Measurements from ENCODE around the gene PPL. TPM values are rescaled to one million over a fixed set of nuclear protein-coding genes. Genes with fewer than 3 reads are reported as not detected.

The PPL gene, protein sequence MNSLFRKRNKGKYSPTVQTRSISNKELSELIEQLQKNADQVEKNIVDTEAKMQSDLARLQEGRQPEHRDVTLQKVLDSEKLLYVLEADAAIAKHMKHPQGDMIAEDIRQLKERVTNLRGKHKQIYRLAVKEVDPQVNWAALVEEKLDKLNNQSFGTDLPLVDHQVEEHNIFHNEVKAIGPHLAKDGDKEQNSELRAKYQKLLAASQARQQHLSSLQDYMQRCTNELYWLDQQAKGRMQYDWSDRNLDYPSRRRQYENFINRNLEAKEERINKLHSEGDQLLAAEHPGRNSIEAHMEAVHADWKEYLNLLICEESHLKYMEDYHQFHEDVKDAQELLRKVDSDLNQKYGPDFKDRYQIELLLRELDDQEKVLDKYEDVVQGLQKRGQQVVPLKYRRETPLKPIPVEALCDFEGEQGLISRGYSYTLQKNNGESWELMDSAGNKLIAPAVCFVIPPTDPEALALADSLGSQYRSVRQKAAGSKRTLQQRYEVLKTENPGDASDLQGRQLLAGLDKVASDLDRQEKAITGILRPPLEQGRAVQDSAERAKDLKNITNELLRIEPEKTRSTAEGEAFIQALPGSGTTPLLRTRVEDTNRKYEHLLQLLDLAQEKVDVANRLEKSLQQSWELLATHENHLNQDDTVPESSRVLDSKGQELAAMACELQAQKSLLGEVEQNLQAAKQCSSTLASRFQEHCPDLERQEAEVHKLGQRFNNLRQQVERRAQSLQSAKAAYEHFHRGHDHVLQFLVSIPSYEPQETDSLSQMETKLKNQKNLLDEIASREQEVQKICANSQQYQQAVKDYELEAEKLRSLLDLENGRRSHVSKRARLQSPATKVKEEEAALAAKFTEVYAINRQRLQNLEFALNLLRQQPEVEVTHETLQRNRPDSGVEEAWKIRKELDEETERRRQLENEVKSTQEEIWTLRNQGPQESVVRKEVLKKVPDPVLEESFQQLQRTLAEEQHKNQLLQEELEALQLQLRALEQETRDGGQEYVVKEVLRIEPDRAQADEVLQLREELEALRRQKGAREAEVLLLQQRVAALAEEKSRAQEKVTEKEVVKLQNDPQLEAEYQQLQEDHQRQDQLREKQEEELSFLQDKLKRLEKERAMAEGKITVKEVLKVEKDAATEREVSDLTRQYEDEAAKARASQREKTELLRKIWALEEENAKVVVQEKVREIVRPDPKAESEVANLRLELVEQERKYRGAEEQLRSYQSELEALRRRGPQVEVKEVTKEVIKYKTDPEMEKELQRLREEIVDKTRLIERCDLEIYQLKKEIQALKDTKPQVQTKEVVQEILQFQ (N-terminal part only)
- polyA plus RNA-seq (2013, experiment 1 of 2), result 14.5 TPM
- 15.7 TPM for polyA plus RNA-seq (2013, experiment 2 of 2)

GRCh38 chr16:4936991-4937781, at the start of gene PPL:
PPL (minus strand) TSS chr16:4937148; CDS start chr16:4937045, 103 bp downstream.
- Histone ChIP-seq H3K79me1 (ENCODE audit: low read length) (no peaks in the 10 kb centered on the region), H3K36me3 (ENCODE audit: control insufficient read depth, insufficient read depth, low read length) (no peaks in the 10 kb centered on the region), H4K8ac (ENCODE audit: low read depth, low read length) (no peak within 1 kb of the TSS), H2BK5ac (ENCODE audit: low read length) (no peak within 1 kb of the TSS), H3K4ac (ENCODE audit: low read depth, low read length) (peak within 1 kb of the TSS; percentile 48), H3K79me2 (ENCODE audit: control insufficient read depth, insufficient read depth, low read length) (no peaks in the 10 kb centered on the region), H3K18ac (ENCODE audit: low read length) (peak within 1 kb of the TSS; percentile 43), H2AK5ac (ENCODE audit: low read length) (no peak within 1 kb of the TSS), H3K27me3 (ENCODE audit: insufficient read depth, low read length, poor library complexity) (no peaks in the 10 kb centered on the region), H2BK120ac (ENCODE audit: low read depth, low read length) (no peak within 1 kb of the TSS), H2BK15ac (replicated peaks; ENCODE audit: low read depth) (no peak within 1 kb of the TSS), H3K4me1 (ENCODE audit: control insufficient read depth, low read depth, low read length) (no peaks in the 10 kb centered on the region), H3K23ac (ENCODE audit: low read length) (no peak within 1 kb of the TSS), H3K4me2 (ENCODE audit: low read length) (peak within 1 kb of the TSS; percentile 99), H3K56ac (ENCODE audit: low read length) (peak within 1 kb of the TSS; percentile 84), H4K5ac (ENCODE audit: low read length) (no peak within 1 kb of the TSS), H3K9ac (ENCODE audit: low read length) (peak within 1 kb of the TSS; percentile 64), H3K4me3 (ENCODE audit: low read length) (peak within 1 kb of the TSS; percentile 65), H3K27ac (ENCODE audit: low read depth, low read length) (no peak within 1 kb of the TSS)
- WGBS (ENCODE audit: extremely low coverage, insufficient coverage, low lambda C conversion rate), result no CpG with 5 or more reads among the region's 76 CpGs
- DNase-seq, result peak; percentile 95

DNA sequence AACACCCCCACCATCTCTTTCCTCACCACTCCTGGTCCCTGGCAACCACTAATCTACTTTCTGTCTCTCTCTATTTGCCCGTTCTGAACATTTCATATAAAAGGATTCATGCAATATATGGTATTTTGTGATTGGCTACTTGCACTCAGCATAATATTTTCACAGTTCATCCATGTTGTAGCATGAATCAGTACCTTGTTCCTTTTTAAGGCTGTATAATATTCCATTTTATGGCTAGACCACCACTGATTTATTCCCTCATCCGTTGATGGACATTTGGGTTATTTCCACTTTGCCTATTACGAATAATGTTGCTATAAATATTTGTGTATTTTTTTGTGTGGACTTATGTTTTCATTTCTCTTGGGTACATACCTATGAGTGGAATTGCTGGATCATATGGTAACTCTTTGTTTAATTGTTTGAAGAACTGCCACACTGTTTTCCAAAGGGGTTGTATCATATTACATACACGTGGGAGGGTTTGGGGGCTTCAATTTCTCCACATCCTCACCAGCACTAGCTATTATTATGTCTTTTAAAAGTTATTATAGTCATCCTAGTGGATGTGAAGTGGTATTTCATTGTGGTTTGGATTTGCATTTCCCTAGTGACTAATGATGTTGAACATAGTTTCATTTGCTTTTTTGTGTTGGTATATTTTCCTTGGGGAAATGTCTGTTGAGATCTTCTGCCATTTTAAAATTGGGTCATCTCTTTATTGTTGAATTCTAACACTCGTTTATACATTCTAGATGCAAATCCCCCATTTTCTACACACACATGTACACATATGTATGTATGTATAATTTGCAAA, 47.4 kb upstream of the PPL start:
- Histone ChIP-seq H4K8ac (ENCODE audit: low read depth, low read length) (no peak overlapping the region), H3K4me2 (ENCODE audit: low read length) (no peak overlapping the region), H3K4me1 (ENCODE audit: control insufficient read depth, low read depth, low read length) (no peaks in the 10 kb centered on the region), H3K9ac (ENCODE audit: low read length) (no peak overlapping the region), H3K79me1 (ENCODE audit: low read length) (no peaks in the 10 kb centered on the region), H4K5ac (ENCODE audit: low read length) (no peak overlapping the region), H3K79me2 (ENCODE audit: control insufficient read depth, insufficient read depth, low read length) (no peaks in the 10 kb centered on the region), H2BK120ac (ENCODE audit: low read depth, low read length) (no peak overlapping the region), H3K18ac (ENCODE audit: low read length) (no peak overlapping the region), H2AK5ac (ENCODE audit: low read length) (no peak overlapping the region), H3K56ac (ENCODE audit: low read length) (no peak overlapping the region), H3K4ac (ENCODE audit: low read depth, low read length) (no peak overlapping the region), H3K23ac (ENCODE audit: low read length) (no peak overlapping the region), H2BK15ac (replicated peaks; ENCODE audit: low read depth) (no peak overlapping the region), H3K36me3 (ENCODE audit: control insufficient read depth, insufficient read depth, low read length) (no peaks in the 10 kb centered on the region), H3K27ac (ENCODE audit: low read depth, low read length) (no peak overlapping the region), H3K4me3 (ENCODE audit: low read length) (no peak overlapping the region), H3K27me3 (ENCODE audit: insufficient read depth, low read length, poor library complexity) (peaks cover 6% of the 10 kb centered on the region), H2BK5ac (ENCODE audit: low read length) (no peak overlapping the region)
- DNase-seq, result no peak
- no CpG with 5 or more reads among the region's 5 CpGs for WGBS (ENCODE audit: extremely low coverage, insufficient coverage, low lambda C conversion rate)

GRCh38 chr16:4982056-4982867, 45.3 kb upstream of the PPL start:
- Histone ChIP-seq H3K4ac (ENCODE audit: low read depth, low read length) (no peak overlapping the region), H3K79me2 (ENCODE audit: control insufficient read depth, insufficient read depth, low read length) (no peaks in the 10 kb centered on the region), H2BK15ac (replicated peaks; ENCODE audit: low read depth) (no peak overlapping the region), H3K4me3 (ENCODE audit: low read length) (no peak overlapping the region), H2BK5ac (ENCODE audit: low read length) (no peak overlapping the region), H2AK5ac (ENCODE audit: low read length) (no peak overlapping the region), H3K27me3 (ENCODE audit: insufficient read depth, low read length, poor library complexity) (peaks cover 4% of the 10 kb centered on the region), H4K8ac (ENCODE audit: low read depth, low read length) (no peak overlapping the region), H3K27ac (ENCODE audit: low read depth, low read length) (no peak overlapping the region), H3K56ac (ENCODE audit: low read length) (no peak overlapping the region), H3K36me3 (ENCODE audit: control insufficient read depth, insufficient read depth, low read length) (no peaks in the 10 kb centered on the region), H3K18ac (ENCODE audit: low read length) (no peak overlapping the region), H3K23ac (ENCODE audit: low read length) (no peak overlapping the region), H3K79me1 (ENCODE audit: low read length) (no peaks in the 10 kb centered on the region), H4K5ac (ENCODE audit: low read length) (no peak overlapping the region), H3K4me2 (ENCODE audit: low read length) (no peak overlapping the region), H3K4me1 (ENCODE audit: control insufficient read depth, low read depth, low read length) (no peaks in the 10 kb centered on the region), H3K9ac (ENCODE audit: low read length) (no peak overlapping the region), H2BK120ac (ENCODE audit: low read depth, low read length) (no peak overlapping the region)
- no peak for DNase-seq
- no CpG with 5 or more reads among the region's 20 CpGs for WGBS (ENCODE audit: extremely low coverage, insufficient coverage, low lambda C conversion rate)

DNA sequence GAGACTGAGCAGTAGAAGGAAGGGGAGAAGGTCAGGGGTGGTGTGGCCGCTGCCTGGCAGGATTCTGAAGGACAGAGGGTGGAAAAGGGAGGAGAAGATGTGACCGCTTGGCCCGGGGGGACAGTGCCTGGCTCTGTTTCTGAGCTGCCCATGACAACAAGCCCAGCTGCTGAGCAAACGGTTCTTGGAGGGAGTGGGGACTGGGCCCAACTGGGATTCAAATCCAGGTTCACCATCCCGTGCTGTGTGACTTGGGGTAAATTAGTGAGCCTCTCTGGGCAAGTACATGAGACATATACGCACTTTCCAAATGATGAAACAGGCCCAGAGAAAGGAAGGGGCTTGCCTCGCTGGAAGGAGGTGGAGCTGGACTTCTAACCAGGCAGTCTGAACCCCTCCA, 44.5 kb upstream of the PPL start:
- Histone ChIP-seq H3K18ac (ENCODE audit: low read length) (no peak overlapping the region), H3K4me2 (ENCODE audit: low read length) (no peak overlapping the region), H3K27ac (ENCODE audit: low read depth, low read length) (no peak overlapping the region), H3K79me1 (ENCODE audit: low read length) (no peaks in the 10 kb centered on the region), H2BK15ac (replicated peaks; ENCODE audit: low read depth) (no peak overlapping the region), H3K4ac (ENCODE audit: low read depth, low read length) (no peak overlapping the region), H3K79me2 (ENCODE audit: control insufficient read depth, insufficient read depth, low read length) (no peaks in the 10 kb centered on the region), H3K56ac (ENCODE audit: low read length) (no peak overlapping the region), H3K36me3 (ENCODE audit: control insufficient read depth, insufficient read depth, low read length) (no peaks in the 10 kb centered on the region), H4K5ac (ENCODE audit: low read length) (no peak overlapping the region), H2BK120ac (ENCODE audit: low read depth, low read length) (no peak overlapping the region), H3K23ac (ENCODE audit: low read length) (no peak overlapping the region), H3K4me3 (ENCODE audit: low read length) (no peak overlapping the region), H4K8ac (ENCODE audit: low read depth, low read length) (no peak overlapping the region), H2AK5ac (ENCODE audit: low read length) (no peak overlapping the region), H2BK5ac (ENCODE audit: low read length) (no peak overlapping the region), H3K27me3 (ENCODE audit: insufficient read depth, low read length, poor library complexity) (no peaks in the 10 kb centered on the region), H3K4me1 (ENCODE audit: control insufficient read depth, low read depth, low read length) (no peaks in the 10 kb centered on the region), H3K9ac (ENCODE audit: low read length) (no peak overlapping the region)
- DNase-seq, result no peak
- WGBS (ENCODE audit: extremely low coverage, insufficient coverage, low lambda C conversion rate), result no CpG with 5 or more reads among the region's 7 CpGs
